Activated T-helper 1 cell treated with anti-CD3 and anti-CD28 coated beads, Interleukin-12 subunit alpha, Interleukin-12 subunit beta, Interleukin-2, Interleukin-4 antibody, amounts not matched to agents 30 ng/mL and 10 ng/mL and 1 ng/mL, durations not matched to agents 14 hours and 24 hours and 36 hours (primary cell): ENCODE measurements around the gene HAUS3. TPM values are rescaled to one million over a fixed set of nuclear protein-coding genes. Genes with fewer than 3 reads are reported as not detected.
"Not testable (repeated sequence)": the region's sequence is repeated elsewhere in the genome, so short reads cannot be mapped to it uniquely, and the experiment has no call there.

Experiments
- DNase-seq: peaks from one replicate; pipeline ENCODE4 v3.0.0; 2021; ENCODE audit warnings: low spot score
- H3K27ac Mint-ChIP-seq: one replicate; pipeline ENCODE4 v1.8.0; 2021; ENCODE audit warnings: mild to moderate bottlenecking, mixed read lengths
- H3K27me3 Mint-ChIP-seq: one replicate; pipeline ENCODE4 v1.8.0; 2022; ENCODE audit warnings: mild to moderate bottlenecking, moderate library complexity, mixed read lengths; ENCODE audit not compliant: insufficient read depth
- H3K36me3 Mint-ChIP-seq: one replicate; pipeline ENCODE4 v1.8.0; 2021; ENCODE audit warnings: low read depth, mixed read lengths
- H3K4me1 Mint-ChIP-seq: one replicate; pipeline ENCODE4 v1.8.0; 2021; ENCODE audit warnings: low read depth, mixed read lengths
- H3K4me3 Mint-ChIP-seq: one replicate; pipeline ENCODE4 v1.8.0; 2021; ENCODE audit warnings: mild to moderate bottlenecking, moderate library complexity, mixed read lengths
- H3K9me3 Mint-ChIP-seq: one replicate; pipeline ENCODE4 v1.8.0; 2021; ENCODE audit warnings: mixed read lengths
- intact Hi-C: fragments of 100-400 bp; cut with micrococcal nuclease; formaldehyde crosslinking; loops from one replicate; pipeline ENCODE4 v1.15.1; 2024
- total RNA-seq: library from RNA; stranded (reverse); gene quantifications from 2 replicates; pipeline ENCODE4 v1.2.3, GENCODE V29; 2022

The HAUS3 gene
- total RNA-seq, 1 donor from 2014 or later, result 19.2 TPM

DNA sequence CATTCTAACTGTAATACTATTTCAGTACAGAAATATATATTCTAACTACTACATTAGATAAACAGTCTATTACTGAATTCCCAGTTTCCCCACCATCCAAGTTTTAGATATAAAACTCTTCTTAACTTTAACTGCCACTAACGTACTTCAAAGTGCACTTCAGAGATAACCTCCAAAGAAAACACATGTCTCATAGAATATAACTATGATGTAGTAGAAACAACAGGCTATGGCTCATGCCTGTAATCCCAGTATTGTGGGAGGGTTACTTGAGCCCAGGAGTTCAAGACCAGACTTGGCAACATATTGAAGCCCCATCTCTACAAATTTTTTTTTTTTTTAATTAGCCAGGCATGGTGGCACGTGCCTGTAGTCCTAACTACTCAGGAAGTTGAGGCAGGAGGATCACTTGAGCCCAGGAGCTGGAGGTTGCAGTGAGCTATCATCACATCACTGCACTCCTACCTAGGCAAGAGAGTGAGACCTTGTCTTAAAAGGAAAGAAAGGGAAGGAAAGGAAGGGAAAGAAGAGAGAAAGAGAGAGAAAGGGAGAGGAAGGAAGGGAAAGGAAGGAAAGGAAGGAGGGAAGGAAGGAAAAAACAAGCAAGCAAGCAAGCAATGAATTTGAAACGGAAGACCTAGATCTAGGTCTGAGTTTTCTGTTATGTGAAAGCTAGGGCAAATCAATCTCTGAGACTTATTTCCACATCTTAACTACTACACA, 4.8 kb downstream of the HAUS3 start:
- intact Hi-C loops, result no loop called here
- Mint-ChIP-seq H3K27me3 (no peaks in the 10 kb centered on the region), H3K4me3 (peak overlapping the region; percentile 38), H3K27ac (peak overlapping the region; percentile 11), H3K9me3 (no peaks in the 10 kb centered on the region), H3K36me3 (peaks cover 43% of the 10 kb centered on the region), H3K4me1 (peaks cover 65% of the 10 kb centered on the region)
- no peak for DNase-seq

GRCh38 chr4:2231082-2231481, 10.8 kb downstream of the HAUS3 start:
- Mint-ChIP-seq H3K4me1 (peaks cover 32% of the 10 kb centered on the region), H3K36me3 (peaks cover 31% of the 10 kb centered on the region), H3K4me3 (no peak overlapping the region), H3K27me3 (no peaks in the 10 kb centered on the region), H3K27ac (no peak overlapping the region), H3K9me3 (no peaks in the 10 kb centered on the region)
- intact Hi-C loops, result no loop called here
- no peak for DNase-seq

- intact Hi-C loops, result no loop called here
- DNase-seq, result no peak
- Mint-ChIP-seq H3K4me1 (peaks cover 5% of the 10 kb centered on the region), H3K36me3 (peaks cover 10% of the 10 kb centered on the region), H3K4me3 (no peak overlapping the region), H3K27me3 (no peaks in the 10 kb centered on the region), H3K27ac (no peak overlapping the region), H3K9me3 (no peaks in the 10 kb centered on the region)
Measured at GRCh38 chr4:2226261-2226660, 15.7 kb downstream of the HAUS3 start.

GRCh38 chr4:2222838-2223237, 19.1 kb downstream of the HAUS3 start:
- intact Hi-C loops, result no loop called here
- H3K4me1 Mint-ChIP-seq, result peaks cover 13% of the 10 kb centered on the region
- H3K4me3 Mint-ChIP-seq, result no peak overlapping the region
- H3K9me3 Mint-ChIP-seq, result no peaks in the 10 kb centered on the region
- H3K36me3 Mint-ChIP-seq, result peaks cover 5% of the 10 kb centered on the region
- DNase-seq, result no peak
- H3K27ac Mint-ChIP-seq, result no peak overlapping the region
- no peaks in the 10 kb centered on the region for H3K27me3 Mint-ChIP-seq

DNA sequence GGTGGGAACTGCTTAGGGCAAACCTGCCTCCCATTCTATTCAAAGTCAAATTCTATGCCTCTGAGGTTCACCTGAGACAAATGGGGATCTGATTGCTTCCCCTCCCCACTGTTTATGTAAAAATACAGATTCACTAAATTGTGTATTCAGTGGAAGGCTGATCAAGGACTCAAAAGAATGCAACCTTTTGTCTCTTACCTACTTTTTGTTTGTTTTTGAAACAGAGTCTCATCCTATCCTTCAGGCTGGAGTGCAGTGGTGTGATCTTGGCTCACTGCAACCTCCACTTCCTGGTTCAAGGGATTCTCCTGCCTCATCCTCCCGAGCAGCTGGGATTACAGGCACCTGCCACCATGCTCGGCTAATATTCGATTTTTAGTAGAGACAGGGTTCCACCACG, 20.5 kb downstream of the HAUS3 start:
- H3K4me1 Mint-ChIP-seq, result peaks cover 12% of the 10 kb centered on the region
- H3K9me3 Mint-ChIP-seq, H3K4me3 Mint-ChIP-seq, H3K36me3 Mint-ChIP-seq, intact Hi-C loops, H3K27me3 Mint-ChIP-seq, H3K27ac Mint-ChIP-seq, DNase-seq: not testable (repeated sequence)

GRCh38 chr4:2220016-2220630, 21.8 kb downstream of the HAUS3 start:
- intact Hi-C loops, result loop anchor here (1.0 kb wide), 6 partner anchors 22 to 265 kb away; partner anchors contain the start of genes HAUS3, MXD4 and POLN
- H3K9me3 Mint-ChIP-seq, result no peaks in the 10 kb centered on the region
- no peaks in the 10 kb centered on the region for H3K36me3 Mint-ChIP-seq
- peaks cover 12% of the 10 kb centered on the region for H3K4me1 Mint-ChIP-seq
- peak; percentile 66 for DNase-seq
- no peak overlapping the region for H3K27ac Mint-ChIP-seq
- H3K4me3 Mint-ChIP-seq, result no peak overlapping the region
- no peaks in the 10 kb centered on the region for H3K27me3 Mint-ChIP-seq

DNA sequence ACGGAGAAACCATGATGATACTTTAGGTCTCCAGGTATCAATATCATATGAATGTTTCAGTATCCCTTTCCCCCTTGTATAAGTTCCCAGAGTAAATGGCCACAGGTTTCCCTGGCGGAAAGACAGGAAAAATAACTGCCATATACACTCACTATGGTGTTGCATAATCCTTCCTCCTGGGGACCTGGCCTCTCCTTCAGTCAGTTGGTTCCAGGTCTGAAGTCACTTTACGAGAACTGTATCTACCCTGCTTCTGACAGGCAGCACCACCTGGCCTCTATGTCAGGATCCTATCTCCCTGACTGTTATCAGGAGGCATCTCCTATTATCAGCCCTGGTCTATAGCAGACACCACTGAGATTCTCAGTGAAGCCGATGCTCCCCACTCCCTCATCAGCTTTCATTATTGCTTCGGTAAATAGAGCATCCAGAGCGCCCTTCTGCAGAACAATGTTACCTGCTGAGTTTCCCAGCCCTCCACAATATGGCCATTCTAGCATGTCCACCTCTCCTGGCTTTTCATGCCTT, 22.6 kb downstream of the HAUS3 start:
- Mint-ChIP-seq H3K27me3 (no peaks in the 10 kb centered on the region), H3K36me3 (no peaks in the 10 kb centered on the region), H3K4me3 (no peak overlapping the region), H3K27ac (no peak overlapping the region), H3K9me3 (no peaks in the 10 kb centered on the region), H3K4me1 (peaks cover 12% of the 10 kb centered on the region)
- no peak for DNase-seq
- intact Hi-C loops, result no loop called here

- Mint-ChIP-seq H3K4me3 (no peak overlapping the region), H3K4me1 (peaks cover 12% of the 10 kb centered on the region), H3K27me3 (no peaks in the 10 kb centered on the region), H3K27ac (no peak overlapping the region), H3K36me3 (no peaks in the 10 kb centered on the region), H3K9me3 (no peaks in the 10 kb centered on the region)
- no peak for DNase-seq
- intact Hi-C loops, result no loop called here
Measured at GRCh38 chr4:2218436-2218835, 23.5 kb downstream of the HAUS3 start.

DNA sequence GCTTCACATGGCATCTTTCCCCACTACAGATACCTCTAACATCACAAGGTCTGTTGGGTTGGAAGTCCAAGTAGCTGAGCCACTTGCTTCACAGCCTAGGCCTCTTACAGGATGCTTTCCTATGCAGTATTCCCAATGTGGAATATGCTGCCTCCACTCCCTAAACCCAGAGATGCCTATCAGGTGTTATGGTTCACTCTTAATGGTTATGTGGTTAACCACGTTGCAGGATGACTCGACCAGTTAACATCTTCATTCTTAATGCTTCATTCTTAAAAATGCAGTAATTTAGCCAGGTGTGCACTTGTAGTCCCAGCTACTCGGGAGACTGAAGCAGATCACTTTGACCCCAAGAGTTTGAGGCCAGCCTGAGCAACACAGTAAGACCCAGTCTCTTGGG, 24.2 kb downstream of the HAUS3 start:
- Mint-ChIP-seq H3K4me3 (no peak overlapping the region), H3K36me3 (no peaks in the 10 kb centered on the region), H3K27ac (no peak overlapping the region), H3K9me3 (no peaks in the 10 kb centered on the region), H3K4me1 (peaks cover 12% of the 10 kb centered on the region), H3K27me3 (no peaks in the 10 kb centered on the region)
- intact Hi-C loops, result no loop called here
- no peak for DNase-seq

DNA sequence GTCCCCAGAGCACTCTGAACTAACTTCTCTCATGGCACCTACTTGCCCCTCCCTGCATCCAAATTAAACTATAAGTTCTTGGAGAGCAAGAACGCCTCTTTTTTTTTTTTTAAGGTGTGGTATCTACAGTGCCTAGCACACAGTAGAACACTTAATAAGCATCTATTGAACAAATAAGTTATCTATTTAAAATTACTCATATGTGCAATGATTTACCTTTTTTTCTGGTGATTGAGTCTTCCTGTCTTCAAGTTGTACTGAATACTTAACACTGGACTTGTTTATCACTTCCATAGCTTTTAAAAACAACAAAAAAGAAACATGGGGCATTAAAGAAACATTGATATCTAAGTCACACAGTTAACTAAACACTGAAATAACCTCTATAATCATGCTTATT, 29.1 kb downstream of the HAUS3 start:
- DNase-seq, result no peak
- Mint-ChIP-seq H3K27me3 (no peaks in the 10 kb centered on the region), H3K27ac (no peak overlapping the region), H3K4me1 (peaks cover 5% of the 10 kb centered on the region), H3K4me3 (no peak overlapping the region), H3K36me3 (no peaks in the 10 kb centered on the region), H3K9me3 (no peaks in the 10 kb centered on the region)
- intact Hi-C loops, result no loop called here

GRCh38 chr4:2202789-2203188, 39.1 kb downstream of the HAUS3 start:
- H3K36me3 Mint-ChIP-seq, H3K9me3 Mint-ChIP-seq, H3K4me3 Mint-ChIP-seq, DNase-seq, H3K27me3 Mint-ChIP-seq, intact Hi-C loops, H3K27ac Mint-ChIP-seq: not testable (repeated sequence)
- H3K4me1 Mint-ChIP-seq, result peaks cover 15% of the 10 kb centered on the region

GRCh38 chr4:2194496-2194895, 47.4 kb downstream of the HAUS3 start:
- Mint-ChIP-seq H3K9me3 (no peaks in the 10 kb centered on the region), H3K27ac (no peak overlapping the region), H3K27me3 (no peaks in the 10 kb centered on the region), H3K4me1 (peaks cover 4% of the 10 kb centered on the region), H3K36me3 (peaks cover 8% of the 10 kb centered on the region), H3K4me3 (no peak overlapping the region)
- intact Hi-C loops, result no loop called here
- DNase-seq, result no peak

- Mint-ChIP-seq H3K9me3 (no peaks in the 10 kb centered on the region), H3K36me3 (peaks cover 8% of the 10 kb centered on the region), H3K27ac (no peak overlapping the region), H3K4me3 (no peak overlapping the region), H3K4me1 (no peaks in the 10 kb centered on the region), H3K27me3 (no peaks in the 10 kb centered on the region)
- no peak for DNase-seq
- intact Hi-C loops, result no loop called here
Measured at GRCh38 chr4:2193326-2193725, 48.6 kb downstream of the HAUS3 start.
